ENCODE data around the gene RAB6B. TPM values are rescaled to one million over a fixed set of nuclear protein-coding genes. Genes with fewer than 3 reads are reported as not detected.

RAB6B gene
- total RNA-seq, 1 donor from 2014 or later, result 21.2 TPM

GRCh38 chr3:133855772-133856171 is 39.9 kb downstream of the RAB6B start:
- DNase-seq (ENCODE audit: extremely low spot score, unreplicated experiment), result no peak
- Mint-ChIP-seq H3K4me3 (no peak overlapping the region), H3K9me3 (no peaks in the 10 kb centered on the region)

DNA sequence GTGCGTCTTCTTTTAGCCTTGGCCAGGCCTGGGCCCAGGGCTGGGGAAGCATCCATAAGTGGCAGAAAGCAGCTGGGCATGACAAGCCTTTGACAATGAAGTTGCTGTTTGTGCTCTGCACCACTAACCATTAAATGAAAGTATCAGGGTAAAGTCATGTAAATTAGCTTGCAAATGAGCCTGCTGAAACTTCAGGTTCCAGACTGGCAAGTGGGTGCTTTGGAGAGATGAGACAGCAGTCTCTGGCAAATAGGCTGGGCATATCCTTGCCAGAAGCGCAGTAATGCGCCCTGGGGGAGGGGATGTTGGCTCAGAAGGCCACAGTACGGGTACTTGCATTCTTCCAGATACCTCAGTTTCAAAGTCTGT is 40.7 kb downstream of the RAB6B start:
- Mint-ChIP-seq H3K9me3 (no peaks in the 10 kb centered on the region), H3K4me3 (no peak overlapping the region), H3K27ac (no peak overlapping the region), H3K36me3 (peaks cover 3% of the 10 kb centered on the region), H3K27me3 (no peaks in the 10 kb centered on the region), H3K4me1 (ENCODE audit: unreplicated experiment) (peaks cover 5% of the 10 kb centered on the region)
- TF ChIP-seq, protein P1, sequence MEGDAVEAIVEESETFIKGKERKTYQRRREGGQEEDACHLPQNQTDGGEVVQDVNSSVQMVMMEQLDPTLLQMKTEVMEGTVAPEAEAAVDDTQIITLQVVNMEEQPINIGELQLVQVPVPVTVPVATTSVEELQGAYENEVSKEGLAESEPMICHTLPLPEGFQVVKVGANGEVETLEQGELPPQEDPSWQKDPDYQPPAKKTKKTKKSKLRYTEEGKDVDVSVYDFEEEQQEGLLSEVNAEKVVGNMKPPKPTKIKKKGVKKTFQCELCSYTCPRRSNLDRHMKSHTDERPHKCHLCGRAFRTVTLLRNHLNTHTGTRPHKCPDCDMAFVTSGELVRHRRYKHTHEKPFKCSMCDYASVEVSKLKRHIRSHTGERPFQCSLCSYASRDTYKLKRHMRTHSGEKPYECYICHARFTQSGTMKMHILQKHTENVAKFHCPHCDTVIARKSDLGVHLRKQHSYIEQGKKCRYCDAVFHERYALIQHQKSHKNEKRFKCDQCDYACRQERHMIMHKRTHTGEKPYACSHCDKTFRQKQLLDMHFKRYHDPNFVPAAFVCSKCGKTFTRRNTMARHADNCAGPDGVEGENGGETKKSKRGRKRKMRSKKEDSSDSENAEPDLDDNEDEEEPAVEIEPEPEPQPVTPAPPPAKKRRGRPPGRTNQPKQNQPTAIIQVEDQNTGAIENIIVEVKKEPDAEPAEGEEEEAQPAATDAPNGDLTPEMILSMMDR (conservative IDR thresholded peaks at IDR 0.05), result no peak
- DNase-seq (ENCODE audit: extremely low spot score, unreplicated experiment), result no peak

More at GRCh38 chr3:133855772-133856171, 39.9 kb downstream of the RAB6B start:
- peaks cover 5% of the 10 kb centered on the region for H3K4me1 Mint-ChIP-seq (ENCODE audit: unreplicated experiment)
- TF ChIP-seq, protein P1 (conservative IDR thresholded peaks at IDR 0.05), result no peak
- peaks cover 3% of the 10 kb centered on the region for H3K36me3 Mint-ChIP-seq
- no peak overlapping the region for H3K27ac Mint-ChIP-seq
- no peaks in the 10 kb centered on the region for H3K27me3 Mint-ChIP-seq

- TF ChIP-seq, protein P1 (conservative IDR thresholded peaks at IDR 0.05), result no peak
- Mint-ChIP-seq H3K4me1 (ENCODE audit: unreplicated experiment) (no peaks in the 10 kb centered on the region), H3K27ac (no peak overlapping the region), H3K27me3 (no peaks in the 10 kb centered on the region), H3K36me3 (no peaks in the 10 kb centered on the region), H3K4me3 (no peak overlapping the region), H3K9me3 (no peaks in the 10 kb centered on the region)
- DNase-seq (ENCODE audit: extremely low spot score, unreplicated experiment), result no peak
Measured at GRCh38 chr3:133854264-133855001, 41.2 kb downstream of the RAB6B start.

- DNase-seq (ENCODE audit: extremely low spot score, unreplicated experiment), result no peak
- Mint-ChIP-seq H3K4me3 (no peak overlapping the region), H3K36me3 (no peaks in the 10 kb centered on the region), H3K4me1 (ENCODE audit: unreplicated experiment) (no peaks in the 10 kb centered on the region), H3K27me3 (no peaks in the 10 kb centered on the region), H3K9me3 (no peaks in the 10 kb centered on the region), H3K27ac (no peak overlapping the region)
- TF ChIP-seq, protein P1 (conservative IDR thresholded peaks at IDR 0.05), result no peak
Measured at GRCh38 chr3:133853925-133854227, 41.8 kb downstream of the RAB6B start.

DNA sequence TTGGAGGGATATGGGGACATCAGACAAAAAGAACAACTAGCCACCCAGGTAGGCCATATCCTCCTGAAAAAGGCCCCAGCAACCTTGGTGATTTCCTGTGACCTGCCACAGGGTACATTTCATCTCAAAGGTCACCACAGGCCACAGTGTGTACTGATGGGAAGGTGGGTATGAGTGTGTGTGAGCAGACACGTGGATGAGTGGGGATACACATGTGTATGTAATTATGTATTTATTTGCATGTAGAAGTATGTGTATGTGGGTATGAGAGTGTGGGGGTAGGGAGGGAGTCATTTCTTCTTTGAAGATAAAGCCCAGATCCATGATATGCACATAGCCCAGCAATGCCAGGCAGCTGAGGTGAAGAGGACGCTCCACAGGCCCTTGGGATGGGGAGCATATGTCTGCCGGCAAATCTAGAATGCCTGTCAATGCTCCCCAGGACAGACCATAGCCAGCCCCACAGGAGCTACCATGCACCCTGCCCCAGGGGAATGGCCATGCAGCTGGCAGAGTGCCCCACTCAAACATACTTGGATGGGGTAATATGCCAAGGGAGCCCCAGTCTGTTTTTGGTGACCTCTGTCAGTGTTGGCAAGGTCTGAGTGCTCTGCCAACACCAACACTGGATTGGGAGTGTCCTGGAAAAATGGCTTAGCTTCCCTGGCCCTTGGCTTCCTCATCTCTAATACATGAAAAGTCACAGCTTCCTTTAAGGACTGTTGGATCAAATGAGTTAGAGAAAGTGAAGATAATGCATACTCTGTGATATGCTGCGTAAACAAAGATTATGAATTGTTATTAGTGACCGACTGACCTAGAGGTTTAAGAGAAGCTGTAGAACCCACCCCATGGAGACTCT is 42.4 kb downstream of the RAB6B start:
- DNase-seq (ENCODE audit: extremely low spot score, unreplicated experiment), result no peak
- Mint-ChIP-seq H3K4me1 (ENCODE audit: unreplicated experiment) (no peaks in the 10 kb centered on the region), H3K4me3 (no peak overlapping the region)

More for the DNA sequence above, 42.4 kb downstream of the RAB6B start:
- Mint-ChIP-seq H3K36me3 (no peaks in the 10 kb centered on the region), H3K27me3 (no peaks in the 10 kb centered on the region), H3K27ac (no peak overlapping the region), H3K9me3 (no peaks in the 10 kb centered on the region)
- TF ChIP-seq, protein P1 (conservative IDR thresholded peaks at IDR 0.05), result no peak
